NCI-H69 (cell line): ENCODE data around the gene FOXI1.

ENCODE experiments used
- DNase-seq: peaks from one replicate; lab custom pipeline; 2025; lab: John Stamatoyannopoulos, UW

The FOXI1 gene

GRCh38 chr5:170151097-170151831, 45.6 kb downstream of the FOXI1 start:
- no peak for DNase-seq

GRCh38 chr5:170152767-170153166, 47.1 kb downstream of the FOXI1 start:
- DNase-seq: no peak

- peak; percentile 46 for DNase-seq
Measured at GRCh38 chr5:170154297-170154696, 48.6 kb downstream of the FOXI1 start.

GRCh38 chr5:170154744-170155143, 49.0 kb downstream of the FOXI1 start:
- no peak for DNase-seq

- no peak for DNase-seq
Measured at GRCh38 chr5:170155771-170156170, 50.1 kb downstream of the FOXI1 start.

DNA sequence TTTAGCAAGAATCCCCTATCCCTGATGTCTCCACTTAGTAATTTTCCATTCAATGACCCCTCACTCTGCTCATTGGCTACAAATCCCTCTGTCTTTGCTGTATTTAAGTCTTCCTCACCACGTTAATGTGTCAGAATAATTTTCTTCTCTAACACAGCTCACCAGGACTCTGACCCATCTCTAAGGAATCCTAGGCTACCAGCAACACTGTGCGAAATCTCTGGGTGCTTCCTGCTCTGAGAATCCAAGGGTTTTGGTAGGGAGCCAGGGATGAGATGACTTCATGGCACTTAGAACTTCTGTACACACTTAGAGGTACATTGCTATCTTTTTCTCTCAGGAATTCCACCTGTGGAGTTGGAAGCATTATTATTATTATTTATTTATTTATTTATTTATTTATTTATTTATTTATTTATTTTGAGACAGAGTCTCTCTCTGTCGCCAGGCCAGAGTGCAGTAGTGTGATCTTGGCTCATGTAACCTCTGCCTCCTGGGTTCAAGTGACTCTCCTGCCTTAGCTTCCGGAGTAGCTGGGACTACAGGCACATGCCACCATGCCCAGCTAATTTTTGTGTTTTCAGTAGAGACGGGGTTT, 53.5 kb downstream of the FOXI1 start:
- DNase-seq: no peak
